HEK293T (cell line): ENCODE results near the gene TUBA4A.

Experiments
- ARNT ChIP-seq: fragments of 450-650 bp; IDR thresholded peaks from 2 replicates; pipeline ENCODE4 v1.6.1; 2017; ENCODE audit warnings: mild to moderate bottlenecking
- BHLHE40 ChIP-seq: fragments of 450-650 bp; IDR thresholded peaks from 2 replicates; pipeline ENCODE4 v1.6.1; 2016; ENCODE audit warnings: mild to moderate bottlenecking, moderate library complexity, borderline replicate concordance
- ELF4 ChIP-seq: fragments of 450-650 bp; IDR thresholded peaks from 2 replicates; pipeline ENCODE4 v1.6.1; 2017; ENCODE audit warnings: antibody characterized with exemption
- FOXA1 ChIP-seq: fragments of 450-650 bp; IDR thresholded peaks from 2 replicates; pipeline ENCODE4 v1.6.1; 2016; ENCODE audit warnings: mild to moderate bottlenecking
- FOXM1 ChIP-seq: fragments of 450-650 bp; IDR thresholded peaks from 2 replicates; pipeline ENCODE4 v1.6.1; 2017; ENCODE audit warnings: mild to moderate bottlenecking, borderline replicate concordance
- HDGF ChIP-seq: fragments of 450-650 bp; IDR thresholded peaks from 2 replicates; pipeline ENCODE4 v1.6.1; 2017; ENCODE audit warnings: antibody characterized with exemption, borderline replicate concordance
- L3MBTL2 ChIP-seq: fragments of 450-650 bp; conservative IDR thresholded peaks from 2 replicates; pipeline ENCODE4 v1.6.1; 2016; ENCODE audit warnings: mild to moderate bottlenecking
- NFRKB ChIP-seq: fragments of 450-650 bp; IDR thresholded peaks from 2 replicates; pipeline ENCODE4 v1.6.1; 2016; ENCODE audit warnings: mild to moderate bottlenecking, moderate library complexity
- SUZ12 ChIP-seq: fragments of 450-650 bp; IDR thresholded peaks from 2 replicates; pipeline ENCODE4 v1.6.1; 2016; ENCODE audit warnings: mild to moderate bottlenecking
- TARDBP ChIP-seq: fragments of 450-650 bp; IDR thresholded peaks from 2 replicates; pipeline ENCODE4 v1.6.1; 2016
- ZNF384 ChIP-seq: fragments of 450-650 bp; IDR thresholded peaks from 2 replicates; pipeline ENCODE4 v1.6.1; 2016
- TF ChIP-seq, protein P1 (sequence below): fragments of 450-650 bp; IDR thresholded peaks from 2 replicates; pipeline ENCODE4 v1.6.1; 2016

DNA sequence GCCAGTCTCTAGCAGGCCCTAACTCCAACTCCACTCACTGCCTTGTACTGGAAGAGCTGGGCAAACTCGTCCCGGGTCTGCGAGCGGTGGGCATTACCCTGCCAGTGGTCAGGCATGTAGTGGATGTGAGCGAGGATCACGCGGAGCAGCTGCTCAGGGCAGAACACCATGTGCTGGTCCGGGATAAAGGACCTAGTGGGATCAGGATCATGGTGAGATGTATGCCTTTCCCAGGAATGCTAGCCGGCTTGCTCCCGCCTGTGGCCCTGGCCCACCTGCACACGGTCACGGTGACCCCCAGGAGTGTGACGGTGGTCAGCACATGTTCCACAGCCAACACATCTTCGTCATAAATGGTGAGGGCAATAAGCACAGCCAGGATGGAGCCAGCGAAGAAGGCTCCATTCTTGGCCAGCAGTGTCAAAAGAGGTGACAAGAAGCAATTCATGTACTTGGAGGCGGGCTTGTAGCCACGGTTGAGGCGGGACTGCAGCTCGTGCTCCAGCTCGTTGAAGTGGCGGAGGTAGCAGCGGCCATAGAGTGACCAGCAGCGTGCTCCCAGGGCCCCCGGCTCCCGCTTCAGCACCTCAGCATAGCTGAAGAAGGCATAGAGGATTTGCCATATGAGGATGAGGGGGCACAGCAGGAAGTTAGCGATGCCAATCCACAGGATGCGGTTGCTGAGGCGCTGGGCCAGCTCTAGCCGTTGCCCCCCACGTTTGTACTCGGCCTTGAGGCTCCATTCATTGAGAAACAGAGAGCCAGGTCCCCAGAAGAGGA is 29.7 kb downstream of the TUBA4A start:
- TF ChIP-seq ARNT (no peak), BHLHE40 (no peak), FOXM1 (no peak), ZNF384 (no peak), TARDBP (no peak), ELF4 (no peak), SUZ12 (no peak), NFRKB (no peak), HDGF (no peak), L3MBTL2 (no peak), FOXA1 (no peak)
- TF ChIP-seq, protein P1, sequence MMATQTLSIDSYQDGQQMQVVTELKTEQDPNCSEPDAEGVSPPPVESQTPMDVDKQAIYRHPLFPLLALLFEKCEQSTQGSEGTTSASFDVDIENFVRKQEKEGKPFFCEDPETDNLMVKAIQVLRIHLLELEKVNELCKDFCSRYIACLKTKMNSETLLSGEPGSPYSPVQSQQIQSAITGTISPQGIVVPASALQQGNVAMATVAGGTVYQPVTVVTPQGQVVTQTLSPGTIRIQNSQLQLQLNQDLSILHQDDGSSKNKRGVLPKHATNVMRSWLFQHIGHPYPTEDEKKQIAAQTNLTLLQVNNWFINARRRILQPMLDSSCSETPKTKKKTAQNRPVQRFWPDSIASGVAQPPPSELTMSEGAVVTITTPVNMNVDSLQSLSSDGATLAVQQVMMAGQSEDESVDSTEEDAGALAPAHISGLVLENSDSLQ: no peak
